Smooth muscle cell (in vitro differentiated cells): ENCODE results near the gene SLIT3. TPM values are rescaled to one million over a fixed set of nuclear protein-coding genes. Genes with fewer than 3 reads are reported as not detected.

Experiments used
- DNase-seq: peaks from one replicate; lab custom pipeline; 2025; ENCODE audit not compliant: unreplicated experiment; lab: John Stamatoyannopoulos, UW
- H2AFZ ChIP-seq: fragments of 200-600 bp; sonication (generic); 2 replicates; pipeline ENCODE4 v1.6.0; 2016; ENCODE audit warnings: antibody characterized with exemption, low read depth, mild to moderate bottlenecking
- H3F3A ChIP-seq: fragments of 200-600 bp; sonication (generic); 2 replicates; pipeline ENCODE4 v1.6.0; 2017; ENCODE audit warnings: antibody characterized with exemption, low read depth
- H3K27ac ChIP-seq: fragments of 200-600 bp; sonication (generic); 2 replicates; pipeline ENCODE4 v1.5.1; 2016; ENCODE audit warnings: low read depth, mild to moderate bottlenecking
- H3K27me3 ChIP-seq: fragments of 200-600 bp; sonication (generic); 2 replicates; pipeline ENCODE4 v1.6.1; 2016; ENCODE audit warnings: low read depth, mild to moderate bottlenecking
- H3K36me3 ChIP-seq: fragments of 200-600 bp; sonication (generic); 2 replicates; pipeline ENCODE4 v1.5.1; 2016; ENCODE audit warnings: low read depth
- H3K4me1 ChIP-seq: fragments of 200-600 bp; sonication (generic); 2 replicates; pipeline ENCODE4 v1.5.1; 2016; ENCODE audit warnings: low read depth
- H3K4me2 ChIP-seq: fragments of 200-600 bp; sonication (generic); 2 replicates; pipeline ENCODE4 v1.6.0; 2016; ENCODE audit warnings: mild to moderate bottlenecking
- H3K4me3 ChIP-seq: fragments of 200-600 bp; sonication (generic); 2 replicates; pipeline ENCODE4 v1.5.1; 2016; ENCODE audit warnings: mild to moderate bottlenecking
- H3K79me2 ChIP-seq: fragments of 200-600 bp; sonication (generic); 2 replicates; pipeline ENCODE4 v1.6.0; 2016; ENCODE audit warnings: low read depth, mild to moderate bottlenecking
- H3K9ac ChIP-seq: fragments of 200-600 bp; sonication (generic); 2 replicates; pipeline ENCODE4 v1.6.0; 2016; ENCODE audit warnings: low read depth
- H3K9me3 ChIP-seq: fragments of 200-600 bp; sonication (generic); replicated peaks from 2 replicates; pipeline ENCODE4 v1.5.1; 2016; ENCODE audit warnings: low read depth
- H4K20me1 ChIP-seq: fragments of 200-600 bp; sonication (generic); 2 replicates; pipeline ENCODE4 v1.6.0; 2016; ENCODE audit warnings: low read depth
- WGBS: methylation state at CpG from one replicate; pipeline ENCODE4 v1.1.7; 2016; ENCODE audit warnings: low lambda C conversion rate; 5-methylcytosine and 5-hydroxymethylcytosine counted together
- polyA plus RNA-seq: library from polyadenylated mRNA; unstranded; fragments of >200 nt; fragmentation: Nextera tagmentation; extraction: Ambion mirVana; gene quantifications from 2 replicates; pipeline ENCODE4 v1.2.1, GENCODE V29; 2016
- total RNA-seq: library from RNA; depleted of rRNA; stranded (reverse); fragments of >200 nt; gene quantifications from 2 replicates; pipeline ENCODE4 v1.2.3, GENCODE V29; 2014
- TF ChIP-seq, protein P1 (sequence below): fragments of 200-600 bp; sonication (generic); IDR thresholded peaks from 2 replicates; pipeline ENCODE4 v1.5.1; 2017; ENCODE audit warnings: borderline replicate concordance, mild to moderate bottlenecking, antibody characterized with exemption; ENCODE audit not compliant: insufficient read depth, poor library complexity, severe bottlenecking

Gene SLIT3
- total and polyA plus RNA-seq, 2 experiments from 2014 or later: 25.4 to 29.5 TPM

DNA sequence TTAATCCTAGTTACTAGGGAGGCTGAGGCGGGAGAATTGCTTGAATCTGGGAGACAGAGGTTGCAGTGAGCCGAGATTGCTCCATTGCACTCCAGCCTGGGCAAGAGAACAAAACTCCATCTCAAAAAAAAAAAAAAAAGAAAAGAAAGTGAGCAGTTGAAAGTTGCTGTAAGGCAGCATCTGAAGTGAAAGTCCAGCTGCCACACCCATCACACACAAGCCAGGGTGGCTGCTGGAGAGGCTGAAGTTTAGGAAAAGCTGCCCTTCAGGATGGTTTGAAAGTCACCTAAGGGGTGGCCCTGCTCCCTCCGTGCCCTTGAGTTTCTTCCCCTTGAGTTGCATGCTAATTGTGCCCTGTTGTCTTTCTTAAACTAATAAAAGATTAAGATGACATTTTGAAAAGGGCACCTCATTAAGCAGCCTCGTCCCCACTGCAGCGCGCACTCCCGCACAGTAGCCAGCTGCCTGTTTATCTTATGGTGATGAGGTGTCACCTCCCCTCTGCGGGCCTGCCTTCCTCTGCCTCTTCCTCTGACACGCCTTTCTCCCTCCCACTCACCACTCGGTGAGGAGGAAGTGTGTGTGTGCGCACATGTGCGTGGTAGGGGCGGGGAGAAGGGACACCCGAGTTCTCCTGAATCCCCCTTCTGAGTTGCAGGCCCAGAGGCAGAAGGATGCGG lies 617.6 kb downstream of the SLIT3 start:
- Histone ChIP-seq H3K36me3 (no peaks in the 10 kb centered on the region), H3K9ac (no peak overlapping the region), H3K27ac (no peak overlapping the region), H3K9me3 (no peaks in the 10 kb centered on the region), H3K4me2 (no peak overlapping the region), H2AFZ (no peak overlapping the region), H3K4me1 (no peaks in the 10 kb centered on the region), H3K79me2 (no peaks in the 10 kb centered on the region), H4K20me1 (no peaks in the 10 kb centered on the region), H3K27me3 (no peaks in the 10 kb centered on the region), H3F3A (no peaks in the 10 kb centered on the region), H3K4me3 (no peak overlapping the region)
- TF ChIP-seq, protein P1, sequence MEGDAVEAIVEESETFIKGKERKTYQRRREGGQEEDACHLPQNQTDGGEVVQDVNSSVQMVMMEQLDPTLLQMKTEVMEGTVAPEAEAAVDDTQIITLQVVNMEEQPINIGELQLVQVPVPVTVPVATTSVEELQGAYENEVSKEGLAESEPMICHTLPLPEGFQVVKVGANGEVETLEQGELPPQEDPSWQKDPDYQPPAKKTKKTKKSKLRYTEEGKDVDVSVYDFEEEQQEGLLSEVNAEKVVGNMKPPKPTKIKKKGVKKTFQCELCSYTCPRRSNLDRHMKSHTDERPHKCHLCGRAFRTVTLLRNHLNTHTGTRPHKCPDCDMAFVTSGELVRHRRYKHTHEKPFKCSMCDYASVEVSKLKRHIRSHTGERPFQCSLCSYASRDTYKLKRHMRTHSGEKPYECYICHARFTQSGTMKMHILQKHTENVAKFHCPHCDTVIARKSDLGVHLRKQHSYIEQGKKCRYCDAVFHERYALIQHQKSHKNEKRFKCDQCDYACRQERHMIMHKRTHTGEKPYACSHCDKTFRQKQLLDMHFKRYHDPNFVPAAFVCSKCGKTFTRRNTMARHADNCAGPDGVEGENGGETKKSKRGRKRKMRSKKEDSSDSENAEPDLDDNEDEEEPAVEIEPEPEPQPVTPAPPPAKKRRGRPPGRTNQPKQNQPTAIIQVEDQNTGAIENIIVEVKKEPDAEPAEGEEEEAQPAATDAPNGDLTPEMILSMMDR: no peak
- WGBS: 75% methylated on average over 15 of the region's 15 CpGs
- no peak for DNase-seq

DNA sequence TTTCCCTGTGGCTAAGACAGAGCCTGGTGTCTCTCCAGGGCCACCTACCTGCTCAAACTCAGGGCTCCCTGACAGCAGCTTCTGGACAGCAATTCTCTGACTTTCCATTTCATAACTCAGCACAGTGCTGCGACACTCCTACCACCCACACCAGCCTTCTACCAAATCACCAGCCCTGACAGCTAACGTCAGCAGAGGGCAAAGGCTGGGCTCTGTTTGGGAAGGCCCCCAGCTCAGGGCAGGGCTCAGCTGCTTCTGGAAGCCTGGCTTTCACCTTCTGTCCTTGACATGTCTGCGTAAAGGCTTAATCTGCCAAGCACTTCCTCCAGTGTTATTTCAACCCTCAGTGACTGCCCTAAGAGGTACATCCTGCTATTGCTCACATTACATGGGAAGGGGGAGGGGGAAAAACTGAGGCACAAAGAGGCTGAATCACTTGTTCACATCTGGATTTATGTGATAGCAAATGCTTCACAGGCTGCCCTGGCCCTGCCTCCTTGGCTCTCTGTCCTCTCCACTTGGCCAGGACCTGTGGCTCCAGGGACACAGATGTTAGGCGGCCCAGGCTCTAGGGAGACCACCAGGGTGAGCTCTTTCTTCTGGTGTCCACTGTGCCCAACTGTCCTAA lies 619.3 kb downstream of the SLIT3 start:
- TF ChIP-seq, protein P1: no peak

DNA sequence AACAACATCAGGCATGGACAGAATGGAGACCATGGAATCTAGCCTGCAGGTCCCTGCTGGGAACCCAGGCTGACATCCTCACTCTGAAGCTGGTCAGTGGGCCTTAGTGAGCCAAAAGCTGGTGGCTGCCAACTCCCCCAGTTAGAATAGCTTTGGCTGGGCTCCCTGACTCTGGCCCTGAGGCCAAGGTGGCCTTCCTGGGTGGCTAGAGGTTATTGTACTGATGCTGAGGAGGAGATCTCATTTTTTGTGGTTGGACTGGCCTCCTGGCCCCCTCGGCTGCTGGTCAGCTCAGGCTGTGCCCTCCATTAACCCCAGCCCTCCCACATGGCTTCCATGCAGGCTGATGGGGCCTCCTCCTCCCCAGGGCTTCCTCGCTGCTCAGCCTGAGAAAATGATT lies 620.5 kb downstream of the SLIT3 start:
- TF ChIP-seq, protein P1: no peak
- Histone ChIP-seq H3F3A (no peaks in the 10 kb centered on the region), H3K4me3 (no peak overlapping the region), H3K9me3 (no peaks in the 10 kb centered on the region), H3K9ac (no peak overlapping the region), H3K4me1 (no peaks in the 10 kb centered on the region), H4K20me1 (no peaks in the 10 kb centered on the region), H3K4me2 (no peak overlapping the region), H3K79me2 (no peaks in the 10 kb centered on the region), H3K27me3 (no peaks in the 10 kb centered on the region), H3K36me3 (no peaks in the 10 kb centered on the region), H3K27ac (no peak overlapping the region), H2AFZ (no peak overlapping the region)
- 73% methylated on average over 2 of the region's 2 CpGs for WGBS
- DNase-seq: no peak

More for the DNA sequence above, 619.3 kb downstream of the SLIT3 start:
- Histone ChIP-seq H3K79me2 (no peaks in the 10 kb centered on the region), H3F3A (no peaks in the 10 kb centered on the region), H4K20me1 (no peaks in the 10 kb centered on the region), H3K9ac (no peak overlapping the region), H3K27me3 (no peaks in the 10 kb centered on the region), H3K27ac (peak overlapping the region; percentile 15), H3K36me3 (no peaks in the 10 kb centered on the region), H2AFZ (no peak overlapping the region), H3K4me1 (no peaks in the 10 kb centered on the region), H3K4me2 (no peak overlapping the region), H3K9me3 (no peaks in the 10 kb centered on the region), H3K4me3 (no peak overlapping the region)
- 36% methylated on average over 4 of the region's 4 CpGs for WGBS
- no peak for DNase-seq
